ENCODE results near the gene PRKN.

The PRKN gene

GRCh38 chr6:161815965-161816364, 911.6 kb downstream of the PRKN start:
- Histone ChIP-seq H3F3A (ENCODE audit: insufficient read depth, low read length) (no peaks in the 10 kb centered on the region), H3K79me2 (ENCODE audit: insufficient read depth, low read length) (no peaks in the 10 kb centered on the region), H3K9me3 (ENCODE audit: low read length) (no peaks in the 10 kb centered on the region), H2AFZ (ENCODE audit: low read length) (no peak overlapping the region), H3K27ac (ENCODE audit: low read depth, low read length, poor library complexity, severe bottlenecking) (no peak overlapping the region), H3K9ac (ENCODE audit: low read length) (no peak overlapping the region), H3K27me3 (ENCODE audit: insufficient read depth, low read length) (no peaks in the 10 kb centered on the region), H3K36me3 (ENCODE audit: insufficient read depth, low read length) (no peaks in the 10 kb centered on the region), H3K9me2 (ENCODE audit: low read depth, low read length) (no peaks in the 10 kb centered on the region), H3K4me1 (ENCODE audit: insufficient read depth, low read length, severe bottlenecking) (no peaks in the 10 kb centered on the region), H3K4me3 (ENCODE audit: low read depth, low read length, poor library complexity, severe bottlenecking) (no peak overlapping the region), H3K4me2 (ENCODE audit: low read length) (no peak overlapping the region), H4K20me1 (ENCODE audit: insufficient read depth, low read length) (no peaks in the 10 kb centered on the region)
- TF ChIP-seq CTCF (IDR thresholded peaks at IDR 0.05; ENCODE audit: low read length): no peak
- no peak for TF ChIP-seq EZH2 (IDR thresholded peaks at IDR 0.05; ENCODE audit: borderline replicate concordance, low read length)

GRCh38 chr6:161813156-161813555, 914.4 kb downstream of the PRKN start:
- no peak overlapping the region for H3K27ac ChIP-seq (ENCODE audit: low read depth, low read length, poor library complexity, severe bottlenecking)
- no peak overlapping the region for H2AFZ ChIP-seq (ENCODE audit: low read length)
- no peaks in the 10 kb centered on the region for H3K9me2 ChIP-seq (ENCODE audit: low read depth, low read length)
- H3K36me3 ChIP-seq (ENCODE audit: insufficient read depth, low read length): no peaks in the 10 kb centered on the region
- no peak overlapping the region for H3K9ac ChIP-seq (ENCODE audit: low read length)
- no peaks in the 10 kb centered on the region for H3K27me3 ChIP-seq (ENCODE audit: insufficient read depth, low read length)
- H3K4me3 ChIP-seq (ENCODE audit: low read depth, low read length, poor library complexity, severe bottlenecking): no peak overlapping the region
- H3K4me1 ChIP-seq (ENCODE audit: insufficient read depth, low read length, severe bottlenecking): no peaks in the 10 kb centered on the region
- no peaks in the 10 kb centered on the region for H3K79me2 ChIP-seq (ENCODE audit: insufficient read depth, low read length)
- H3F3A ChIP-seq (ENCODE audit: insufficient read depth, low read length): no peaks in the 10 kb centered on the region
- no peak for TF ChIP-seq EZH2 (IDR thresholded peaks at IDR 0.05; ENCODE audit: borderline replicate concordance, low read length)
- TF ChIP-seq CTCF (IDR thresholded peaks at IDR 0.05; ENCODE audit: low read length): no peak
- no peak overlapping the region for H3K4me2 ChIP-seq (ENCODE audit: low read length)
- H3K9me3 ChIP-seq (ENCODE audit: low read length): no peaks in the 10 kb centered on the region
- H4K20me1 ChIP-seq (ENCODE audit: insufficient read depth, low read length): no peaks in the 10 kb centered on the region

DNA sequence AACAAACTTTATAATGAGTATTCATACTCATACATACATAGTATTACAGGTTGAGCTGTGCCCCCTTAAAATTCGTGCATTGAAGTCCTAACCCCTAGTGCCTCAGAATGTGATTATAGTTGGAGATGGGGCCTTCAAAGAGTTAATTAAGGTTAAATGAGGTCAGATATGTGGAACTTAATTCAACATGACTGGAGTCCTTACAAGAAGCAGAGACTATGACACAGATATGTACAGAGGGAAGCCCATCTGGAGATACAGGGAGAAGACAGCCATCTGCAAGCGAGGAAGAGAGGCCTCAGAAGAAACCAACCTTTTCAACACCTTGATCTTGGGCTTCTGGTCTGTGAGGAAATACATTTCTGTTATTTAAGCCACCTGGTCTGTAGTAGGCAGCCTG, 917.6 kb downstream of the PRKN start:
- H3K4me3 ChIP-seq (ENCODE audit: low read depth, low read length, poor library complexity, severe bottlenecking): no peak overlapping the region
- TF ChIP-seq CTCF (IDR thresholded peaks at IDR 0.05; ENCODE audit: low read length) (no peak), EZH2 (IDR thresholded peaks at IDR 0.05; ENCODE audit: borderline replicate concordance, low read length) (no peak)
- no peak overlapping the region for H3K9ac ChIP-seq (ENCODE audit: low read length)
- H2AFZ ChIP-seq (ENCODE audit: low read length): no peak overlapping the region
- H3K4me2 ChIP-seq (ENCODE audit: low read length): no peak overlapping the region
- H3K27me3 ChIP-seq (ENCODE audit: insufficient read depth, low read length): no peaks in the 10 kb centered on the region
- no peaks in the 10 kb centered on the region for H3K79me2 ChIP-seq (ENCODE audit: insufficient read depth, low read length)
- H3K9me2 ChIP-seq (ENCODE audit: low read depth, low read length): no peaks in the 10 kb centered on the region
- no peaks in the 10 kb centered on the region for H3K36me3 ChIP-seq (ENCODE audit: insufficient read depth, low read length)
- no peaks in the 10 kb centered on the region for H3K9me3 ChIP-seq (ENCODE audit: low read length)
- H3K4me1 ChIP-seq (ENCODE audit: insufficient read depth, low read length, severe bottlenecking): no peaks in the 10 kb centered on the region
- H3F3A ChIP-seq (ENCODE audit: insufficient read depth, low read length): no peaks in the 10 kb centered on the region
- H4K20me1 ChIP-seq (ENCODE audit: insufficient read depth, low read length): no peaks in the 10 kb centered on the region
- H3K27ac ChIP-seq (ENCODE audit: low read depth, low read length, poor library complexity, severe bottlenecking): no peak overlapping the region

Measured in OCI-LY1 (cell line).